GM12873 (cell line): ENCODE measurements around the gene CD300A.

Experiments used
- TF ChIP-seq, protein P1 (sequence below): IDR thresholded peaks from 2 replicates; pipeline ENCODE4 v1.5.1; 2012; ENCODE audit warnings: low read depth, mild to moderate bottlenecking, moderate library complexity, low read length, control low read depth; ENCODE audit not compliant: insufficient read depth; ENCODE audit errors: missing control alignments

Gene CD300A

DNA sequence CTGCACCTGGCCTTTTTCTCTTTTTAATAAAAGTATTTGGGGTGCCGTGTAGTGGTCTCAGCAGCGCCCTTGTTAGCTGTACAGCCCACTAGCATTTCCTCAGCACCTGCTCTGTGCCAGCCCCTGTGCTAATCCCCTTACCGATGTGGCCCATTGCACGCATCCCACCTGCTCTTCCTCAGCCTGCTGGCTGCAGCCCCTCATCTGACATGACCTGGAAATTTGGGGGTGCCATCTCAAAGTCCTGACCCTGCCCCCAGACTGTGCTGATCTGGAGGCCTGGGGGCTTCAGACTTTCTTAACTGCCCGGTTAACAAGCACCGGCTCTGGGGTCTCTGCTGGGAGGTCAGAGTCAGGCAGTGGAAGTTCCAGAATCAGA lies 24.2 kb upstream of the CD300A start:
- TF ChIP-seq, protein P1, sequence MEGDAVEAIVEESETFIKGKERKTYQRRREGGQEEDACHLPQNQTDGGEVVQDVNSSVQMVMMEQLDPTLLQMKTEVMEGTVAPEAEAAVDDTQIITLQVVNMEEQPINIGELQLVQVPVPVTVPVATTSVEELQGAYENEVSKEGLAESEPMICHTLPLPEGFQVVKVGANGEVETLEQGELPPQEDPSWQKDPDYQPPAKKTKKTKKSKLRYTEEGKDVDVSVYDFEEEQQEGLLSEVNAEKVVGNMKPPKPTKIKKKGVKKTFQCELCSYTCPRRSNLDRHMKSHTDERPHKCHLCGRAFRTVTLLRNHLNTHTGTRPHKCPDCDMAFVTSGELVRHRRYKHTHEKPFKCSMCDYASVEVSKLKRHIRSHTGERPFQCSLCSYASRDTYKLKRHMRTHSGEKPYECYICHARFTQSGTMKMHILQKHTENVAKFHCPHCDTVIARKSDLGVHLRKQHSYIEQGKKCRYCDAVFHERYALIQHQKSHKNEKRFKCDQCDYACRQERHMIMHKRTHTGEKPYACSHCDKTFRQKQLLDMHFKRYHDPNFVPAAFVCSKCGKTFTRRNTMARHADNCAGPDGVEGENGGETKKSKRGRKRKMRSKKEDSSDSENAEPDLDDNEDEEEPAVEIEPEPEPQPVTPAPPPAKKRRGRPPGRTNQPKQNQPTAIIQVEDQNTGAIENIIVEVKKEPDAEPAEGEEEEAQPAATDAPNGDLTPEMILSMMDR: no peak

DNA sequence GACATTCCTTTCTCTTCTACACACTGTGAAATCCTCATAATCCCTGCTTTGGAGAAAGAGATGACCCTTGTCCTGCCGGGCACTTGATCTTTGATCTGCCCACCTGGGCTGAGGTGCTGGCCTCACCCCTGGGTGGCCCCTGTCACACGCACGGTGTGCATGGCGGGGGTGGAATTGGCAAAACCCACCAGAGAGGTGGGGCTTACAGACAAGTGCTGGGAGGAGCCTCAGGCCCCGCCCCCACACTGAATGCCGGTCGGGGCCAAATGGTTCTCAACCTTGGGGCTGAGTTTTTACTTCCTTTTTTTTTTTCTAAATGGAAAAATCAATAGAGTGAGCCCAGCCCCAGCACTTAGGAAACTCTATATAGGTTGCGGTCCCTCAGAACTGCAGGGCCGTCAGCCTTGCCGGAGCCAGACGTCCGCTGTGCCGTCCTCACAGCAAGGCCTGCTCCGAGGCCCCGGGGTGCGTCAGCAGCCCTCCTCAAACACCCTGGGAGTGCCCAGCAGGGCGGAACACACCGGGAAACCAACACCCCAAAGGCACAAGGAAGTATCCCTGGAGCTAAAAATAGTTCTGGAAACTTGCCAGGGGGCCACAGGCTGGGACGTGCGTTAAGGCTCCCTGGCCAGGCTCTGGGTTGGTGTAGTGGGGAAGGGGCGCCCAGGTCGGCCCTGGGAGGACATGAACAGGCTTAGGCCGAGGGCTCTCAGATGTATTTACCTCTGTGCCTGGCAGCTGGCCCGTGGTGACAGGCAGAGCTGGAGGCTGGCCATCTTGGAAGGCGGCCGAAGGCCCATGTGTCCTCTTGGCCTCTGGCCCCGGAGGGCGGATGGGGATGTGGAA lies 23.5 kb upstream of the CD300A start:
- TF ChIP-seq, protein P1: no peak

DNA sequence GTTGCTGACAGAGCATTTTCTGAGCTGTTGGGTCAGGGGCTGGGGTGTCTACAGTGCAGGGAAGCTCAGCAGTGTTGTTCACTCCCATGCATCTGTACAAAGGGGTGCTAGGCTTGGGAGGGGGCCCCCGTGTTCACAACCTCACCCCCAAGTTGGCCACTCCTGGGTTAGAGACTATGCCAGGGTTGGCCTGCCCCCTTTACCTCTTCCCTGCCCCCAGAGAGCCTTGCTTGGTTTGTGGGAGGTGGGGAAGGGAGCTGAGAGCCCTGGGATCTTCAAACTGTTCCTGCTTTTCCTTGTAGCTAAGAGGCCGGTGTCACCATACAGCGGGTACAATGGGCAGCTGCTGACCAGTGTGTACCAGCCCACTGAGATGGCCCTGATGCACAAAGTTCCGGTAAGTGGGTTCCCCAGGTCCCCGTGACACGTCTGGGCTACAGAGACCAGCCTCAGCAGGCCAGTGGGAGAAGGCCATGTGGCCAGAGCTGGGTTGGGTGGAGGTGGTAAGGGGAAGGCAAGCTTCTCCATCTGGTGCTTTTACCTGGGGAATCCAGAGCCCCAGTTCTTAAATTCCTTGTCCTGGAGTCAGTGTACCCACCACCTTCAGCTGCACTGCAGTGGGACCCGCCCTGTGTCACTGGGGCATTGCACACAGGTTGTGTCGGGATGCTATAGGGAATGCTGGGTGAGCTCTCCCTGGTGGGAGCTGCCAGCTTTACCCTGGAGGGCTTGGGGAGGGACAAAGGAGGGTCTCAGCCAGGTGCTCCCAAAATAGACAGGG lies 22.7 kb upstream of the CD300A start:
- TF ChIP-seq, protein P1: no peak

DNA sequence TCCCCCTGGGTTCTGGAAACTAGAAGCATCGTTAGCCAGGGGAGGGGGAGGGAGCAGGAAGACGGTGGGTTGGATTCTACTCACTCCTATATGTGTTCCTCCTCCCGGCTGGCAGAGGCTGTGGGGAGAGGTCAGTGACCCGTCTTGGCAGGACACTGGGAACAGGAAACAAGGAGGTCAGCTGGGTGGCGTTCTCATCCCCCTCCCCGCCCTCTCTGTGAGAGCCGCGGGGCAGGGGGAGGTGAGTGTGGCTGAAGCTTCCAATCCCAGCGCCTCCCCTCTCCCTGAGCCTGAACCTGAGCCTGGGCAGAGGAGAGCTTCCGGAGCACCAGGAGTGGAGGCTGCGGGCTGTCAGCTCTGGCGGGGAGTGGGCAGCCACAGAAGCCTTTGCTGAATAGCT lies 22.0 kb upstream of the CD300A start:
- TF ChIP-seq, protein P1: no peak

DNA sequence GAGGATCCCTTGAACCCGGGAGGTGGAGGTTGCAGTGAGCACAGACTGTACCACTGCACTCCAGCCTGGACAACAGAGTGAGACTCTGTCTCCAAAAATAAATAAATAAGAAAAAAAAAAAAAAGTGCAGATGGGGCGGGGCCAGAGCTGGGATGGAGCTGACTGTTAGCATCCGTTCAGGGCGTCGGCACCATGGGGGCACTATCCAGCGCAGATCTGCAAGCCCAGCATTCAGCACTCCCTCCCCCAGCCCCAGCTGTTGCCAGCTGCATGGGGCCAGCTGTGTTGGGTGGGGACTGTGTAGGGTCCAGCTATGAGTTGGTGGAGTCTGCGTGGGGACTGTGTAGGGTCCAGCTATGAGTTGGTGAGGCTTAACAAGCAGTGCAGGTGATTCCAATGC lies 21.3 kb upstream of the CD300A start:
- TF ChIP-seq, protein P1: no peak

DNA sequence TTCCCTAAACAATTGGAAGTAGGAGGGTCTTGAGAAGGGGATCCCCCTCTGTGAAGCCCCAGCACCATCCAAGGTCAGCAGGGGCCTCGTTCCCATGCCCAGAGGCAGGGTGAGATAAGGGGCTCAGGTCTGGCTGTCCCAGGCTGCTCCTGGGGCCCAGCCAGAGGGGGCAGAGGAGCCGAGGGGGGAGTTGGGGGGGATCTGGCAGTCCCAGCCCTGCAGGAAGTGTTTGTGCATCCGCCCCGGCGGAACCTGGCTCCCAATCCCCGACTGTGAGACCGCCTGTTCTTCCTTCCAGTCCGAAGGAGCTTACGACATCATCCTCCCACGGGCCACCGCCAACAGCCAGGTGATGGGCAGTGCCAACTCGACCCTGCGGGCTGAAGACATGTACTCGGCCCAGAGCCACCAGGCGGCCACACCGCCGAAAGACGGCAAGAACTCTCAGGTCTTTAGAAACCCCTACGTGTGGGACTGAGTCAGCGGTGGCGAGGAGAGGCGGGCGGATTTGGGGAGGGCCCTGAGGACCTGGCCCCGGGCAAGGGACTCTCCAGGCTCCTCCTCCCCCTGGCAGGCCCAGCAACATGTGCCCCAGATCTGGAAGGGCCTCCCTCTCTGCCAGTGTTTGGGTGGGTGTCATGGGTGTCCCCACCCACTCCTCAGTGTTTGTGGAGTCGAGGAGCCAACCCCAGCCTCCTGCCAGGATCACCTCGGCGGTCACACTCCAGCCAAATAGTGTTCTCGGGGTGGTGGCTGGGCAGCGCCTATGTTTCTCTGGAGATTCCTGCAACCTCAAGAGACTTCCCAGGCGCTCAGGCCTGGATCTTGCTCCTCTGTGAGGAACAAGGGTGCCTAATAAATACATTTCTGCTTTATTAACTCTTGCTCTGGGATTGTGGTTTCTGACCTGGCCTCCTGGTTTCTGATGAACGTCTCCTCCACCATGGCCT lies 19.6 kb upstream of the CD300A start:
- TF ChIP-seq, protein P1: peak; percentile 27
